Measurements from ENCODE around the gene CGREF1. TPM values are rescaled to one million over a fixed set of nuclear protein-coding genes. Genes with fewer than 3 reads are reported as not detected.

Gene CGREF1
- total RNA-seq, 1 experiment from 2014 or later: 2.1 TPM

DNA sequence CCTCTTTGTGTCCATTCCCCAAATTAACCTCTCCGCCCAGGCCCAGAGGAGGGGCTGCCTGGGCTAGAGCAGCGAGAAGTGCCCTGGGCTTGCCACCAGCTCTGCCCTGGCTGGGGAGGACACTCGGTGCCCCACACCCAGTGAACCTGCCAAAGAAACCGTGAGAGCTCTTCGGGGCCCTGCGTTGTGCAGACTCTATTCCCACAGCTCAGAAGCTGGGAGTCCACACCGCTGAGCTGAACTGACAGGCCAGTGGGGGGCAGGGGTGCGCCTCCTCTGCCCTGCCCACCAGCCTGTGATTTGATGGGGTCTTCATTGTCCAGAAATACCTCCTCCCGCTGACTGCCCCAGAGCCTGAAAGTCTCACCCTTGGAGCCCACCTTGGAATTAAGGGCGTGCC lies 18.9 kb downstream of the CGREF1 start:
- Histone ChIP-seq H3K27me3 (ENCODE audit: insufficient read depth, low read length) (no peaks in the 10 kb centered on the region), H3K23ac (ENCODE audit: insufficient read length, low read depth, low read length) (no peak overlapping the region), H2BK5ac (ENCODE audit: insufficient read length, low read length) (no peak overlapping the region), H3K79me1 (ENCODE audit: insufficient read depth, low read depth, low read length, poor library complexity, severe bottlenecking) (no peaks in the 10 kb centered on the region), H2BK12ac (ENCODE audit: insufficient read length, low read depth, low read length) (no peak overlapping the region), H3T11ph (ENCODE audit: low read length) (no peak overlapping the region), H2BK20ac (ENCODE audit: low read depth, low read length, poor library complexity, severe bottlenecking) (no peak overlapping the region), H3K4me2 (ENCODE audit: insufficient read depth, insufficient read length, low read length) (no peak overlapping the region), H2AFZ (ENCODE audit: low read length) (no peak overlapping the region), H3K9ac (ENCODE audit: extremely low read depth, insufficient read length, low read length) (no peak overlapping the region), H3K4ac (ENCODE audit: low read depth, low read length) (no peak overlapping the region), H2BK15ac (ENCODE audit: low read depth, low read length) (no peak overlapping the region), H3K14ac (ENCODE audit: insufficient read depth, low read length) (no peak overlapping the region), H4K5ac (ENCODE audit: insufficient read length, low read depth, low read length) (no peak overlapping the region), H3K56ac (ENCODE audit: insufficient read length, low read depth, low read length) (no peak overlapping the region), H2AK5ac (ENCODE audit: insufficient read length, low read length) (no peak overlapping the region), H3K4me1 (ENCODE audit: insufficient read depth, low read length) (no peaks in the 10 kb centered on the region), H4K8ac (replicated peaks; ENCODE audit: insufficient read length, low read depth, low read length) (no peak overlapping the region), H4K91ac (ENCODE audit: insufficient read length, low read depth, low read length) (no peak overlapping the region), H3K18ac (ENCODE audit: insufficient read length, low read depth, low read length) (no peak overlapping the region), H3K79me2 (ENCODE audit: insufficient read depth, low read length) (no peaks in the 10 kb centered on the region), H3K23me2 (ENCODE audit: insufficient read length, low read depth, low read length, poor library complexity, severe bottlenecking) (no peaks in the 10 kb centered on the region), H4K20me1 (ENCODE audit: control insufficient read depth, insufficient read depth, insufficient read length) (peaks cover 3% of the 10 kb centered on the region), H3K9me3 (ENCODE audit: control insufficient read depth, low read depth, low read length) (no peaks in the 10 kb centered on the region), H3K27ac (ENCODE audit: insufficient read length, low read depth, low read length) (no peak overlapping the region), H2BK120ac (ENCODE audit: low read depth, low read length, poor library complexity, severe bottlenecking) (no peak overlapping the region)
- Mint-ChIP-seq H3K4me1 (peaks cover 8 to 10% of the 10 kb centered on the region in 2 experiments), H3K27me3 (ENCODE audit: low read depth) (peaks cover 11% of the 10 kb centered on the region; the same call in 1 of the 2 replicates), H3K9me3 (no peaks in the 10 kb centered on the region; a peak in 1 of 5 replicates), H3K4me3 (no peak overlapping the region), H3K27ac (peak overlapping the region in 1 of 3 experiments; percentile 53; a peak in 1 of 7 replicates), H3K36me3 (ENCODE audit: insufficient read depth in 1 of 3, low read depth in 3 of 3) (peaks cover 0 to 1% (median 0%) of the 10 kb centered on the region in 3 experiments; a peak in 4 of 7 replicates)
- no peak for DNase-seq
- no peak for TF ChIP-seq CTCF (conservative IDR thresholded peaks at IDR 0.05)
- WGBS (ENCODE audit: extremely low coverage, insufficient read length, low lambda C conversion rate): no CpG with 5 or more reads among the region's 10 CpGs

Measured in H9 (cell line).